ENCODE measurements around the gene TSC22D1. TPM values are rescaled to one million over a fixed set of nuclear protein-coding genes. Genes with fewer than 3 reads are reported as not detected.

The TSC22D1 gene
- total RNA-seq, 4 donors from 2014 or later = 119 to 325 (median 193) TPM

DNA sequence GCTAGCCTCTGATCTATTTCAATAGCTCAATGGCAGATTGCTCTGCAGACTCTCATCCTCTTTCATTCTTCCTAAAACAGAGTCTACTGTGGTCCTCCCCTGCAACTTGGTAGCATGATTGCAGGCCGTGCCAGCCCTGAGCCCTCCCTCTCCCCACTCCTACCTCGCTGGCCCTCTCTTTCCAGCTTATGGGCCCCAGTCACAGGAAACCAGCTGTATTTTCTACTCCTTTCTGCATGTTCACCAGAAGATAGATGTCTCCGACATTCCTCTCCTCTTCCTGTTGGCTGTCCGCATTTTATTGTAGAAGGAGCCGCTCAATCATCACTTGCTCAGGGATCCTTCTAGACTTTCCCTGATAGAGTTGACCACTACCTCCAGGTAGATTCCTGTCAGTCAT lies 152.3 kb downstream of the TSC22D1 start:
- Histone ChIP-seq H3K9me3 (no peaks in the 10 kb centered on the region), H3K4me3 (no peak overlapping the region), H3K4me1 (no peaks in the 10 kb centered on the region), H3K36me3 (no peaks in the 10 kb centered on the region), H3K27ac (no peak overlapping the region), H3K27me3 (no peaks in the 10 kb centered on the region)
- TF ChIP-seq, protein P1, sequence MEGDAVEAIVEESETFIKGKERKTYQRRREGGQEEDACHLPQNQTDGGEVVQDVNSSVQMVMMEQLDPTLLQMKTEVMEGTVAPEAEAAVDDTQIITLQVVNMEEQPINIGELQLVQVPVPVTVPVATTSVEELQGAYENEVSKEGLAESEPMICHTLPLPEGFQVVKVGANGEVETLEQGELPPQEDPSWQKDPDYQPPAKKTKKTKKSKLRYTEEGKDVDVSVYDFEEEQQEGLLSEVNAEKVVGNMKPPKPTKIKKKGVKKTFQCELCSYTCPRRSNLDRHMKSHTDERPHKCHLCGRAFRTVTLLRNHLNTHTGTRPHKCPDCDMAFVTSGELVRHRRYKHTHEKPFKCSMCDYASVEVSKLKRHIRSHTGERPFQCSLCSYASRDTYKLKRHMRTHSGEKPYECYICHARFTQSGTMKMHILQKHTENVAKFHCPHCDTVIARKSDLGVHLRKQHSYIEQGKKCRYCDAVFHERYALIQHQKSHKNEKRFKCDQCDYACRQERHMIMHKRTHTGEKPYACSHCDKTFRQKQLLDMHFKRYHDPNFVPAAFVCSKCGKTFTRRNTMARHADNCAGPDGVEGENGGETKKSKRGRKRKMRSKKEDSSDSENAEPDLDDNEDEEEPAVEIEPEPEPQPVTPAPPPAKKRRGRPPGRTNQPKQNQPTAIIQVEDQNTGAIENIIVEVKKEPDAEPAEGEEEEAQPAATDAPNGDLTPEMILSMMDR (IDR thresholded peaks at IDR 0.05 in 4 of 5, conservative IDR thresholded peaks at IDR 0.05 in 1 of 5) = no peak
- TF ChIP-seq POLR2A (IDR thresholded peaks at IDR 0.05) = no peak
- in situ Hi-C loops (cut with MboI; ENCODE audit: low sequenced_read_pairs in 4 of 4) (no loop called here), intact Hi-C loops (cut with DNase I; ENCODE audit: low total_unique reads) (no loop called here)
- no peak for ATAC-seq
- no peak for DNase-seq

DNA sequence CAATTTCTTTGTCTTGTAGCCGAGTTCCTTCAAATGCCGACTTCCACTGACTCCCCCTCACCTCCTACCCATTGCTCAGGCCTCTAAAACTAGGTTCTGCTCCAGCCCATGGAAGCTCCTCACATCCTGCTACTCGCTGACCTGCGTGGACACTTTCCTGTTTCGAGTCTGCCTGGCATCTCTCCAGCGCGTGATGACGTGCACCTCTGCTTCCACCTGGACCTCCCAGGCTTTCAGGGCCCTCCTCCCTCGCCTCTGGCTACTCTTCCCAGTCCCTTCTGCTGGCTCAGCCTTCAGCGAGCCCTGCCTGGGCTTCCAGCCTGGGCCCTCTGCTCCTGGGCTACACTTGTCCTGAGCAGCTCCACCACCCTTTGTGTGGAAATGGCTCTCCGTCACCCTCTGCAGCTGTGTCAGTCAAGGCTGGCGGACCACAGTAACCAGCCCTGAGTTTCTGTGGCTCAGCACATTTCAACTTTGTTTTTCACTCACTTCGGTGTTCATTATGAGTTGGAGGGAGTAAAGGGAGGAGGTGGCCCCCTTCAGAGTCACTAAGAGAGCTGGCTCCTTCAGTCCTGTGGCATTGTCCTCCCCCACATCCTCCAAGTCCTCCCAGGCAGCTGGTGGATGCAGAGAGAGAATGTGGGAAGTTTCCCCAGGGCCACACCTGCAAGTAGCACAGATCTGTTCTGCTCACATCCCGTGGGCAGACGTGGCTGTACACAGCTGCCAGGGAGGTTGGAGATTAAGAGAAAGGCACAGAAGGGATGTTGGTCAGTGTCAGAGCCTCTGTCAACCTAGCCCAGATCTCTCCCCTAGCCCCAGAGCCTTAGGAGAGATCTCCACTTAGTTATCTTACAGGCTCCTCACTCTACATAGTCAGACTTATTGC lies 153.1 kb downstream of the TSC22D1 start:
- no peaks in the 10 kb centered on the region for H3K27me3 ChIP-seq
- H3K36me3 ChIP-seq = no peaks in the 10 kb centered on the region
- no peak overlapping the region for H3K27ac ChIP-seq
- in situ Hi-C loops (cut with MboI; ENCODE audit: low sequenced_read_pairs in 4 of 4) (no loop called here), intact Hi-C loops (cut with DNase I; ENCODE audit: low total_unique reads) (no loop called here)
- no peaks in the 10 kb centered on the region for H3K4me1 ChIP-seq
- H3K9me3 ChIP-seq = no peaks in the 10 kb centered on the region
- H3K4me3 ChIP-seq = no peak overlapping the region
- no peak for TF ChIP-seq POLR2A (IDR thresholded peaks at IDR 0.05)
- TF ChIP-seq, protein P1 (IDR thresholded peaks at IDR 0.05 in 4 of 5, conservative IDR thresholded peaks at IDR 0.05 in 1 of 5) = no peak
- no peak for DNase-seq
- no peak for ATAC-seq

DNA sequence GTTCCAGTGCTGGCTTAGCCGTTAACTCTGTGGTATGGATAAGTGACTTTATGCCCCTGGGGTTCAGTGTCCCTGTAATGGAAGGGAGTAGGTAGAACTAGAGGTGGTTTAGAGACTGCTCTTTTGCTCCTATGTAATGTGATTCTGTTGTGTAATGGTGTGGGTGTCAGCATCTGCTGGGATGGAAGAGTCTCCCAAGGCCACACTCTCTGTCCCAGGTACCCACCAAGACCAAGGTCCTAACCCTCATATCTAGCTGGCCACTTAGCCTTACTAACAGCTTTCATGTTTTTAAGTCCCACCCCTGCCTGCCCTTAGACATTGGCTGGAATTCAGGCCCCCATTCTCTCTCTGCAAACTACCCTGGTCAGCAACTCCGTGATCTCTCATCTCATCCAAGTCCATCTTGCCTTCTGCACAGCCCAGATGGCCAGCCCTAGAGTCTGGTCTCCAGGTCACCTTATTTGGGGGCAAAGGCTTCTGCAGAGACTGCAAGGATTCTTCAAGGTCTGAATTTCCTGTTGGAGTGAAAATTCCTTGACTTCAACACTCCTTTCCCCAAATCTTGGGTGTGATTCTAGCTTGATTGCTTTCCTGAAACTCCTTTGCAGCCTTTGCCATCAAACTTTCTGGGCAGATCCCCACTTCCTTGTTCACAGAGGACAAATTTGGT lies 154.1 kb downstream of the TSC22D1 start:
- H3K4me1 ChIP-seq = no peaks in the 10 kb centered on the region
- no peak for TF ChIP-seq POLR2A (IDR thresholded peaks at IDR 0.05)
- TF ChIP-seq, protein P1 (IDR thresholded peaks at IDR 0.05 in 4 of 5, conservative IDR thresholded peaks at IDR 0.05 in 1 of 5) = no peak
- H3K9me3 ChIP-seq = no peaks in the 10 kb centered on the region
- in situ Hi-C loops (cut with MboI; ENCODE audit: low sequenced_read_pairs in 4 of 4) (no loop called here), intact Hi-C loops (cut with DNase I; ENCODE audit: low total_unique reads) (no loop called here)
- DNase-seq (no peak), ATAC-seq (no peak)
- H3K27me3 ChIP-seq = no peaks in the 10 kb centered on the region
- no peak overlapping the region for H3K27ac ChIP-seq
- H3K4me3 ChIP-seq = no peak overlapping the region
- no peaks in the 10 kb centered on the region for H3K36me3 ChIP-seq

DNA sequence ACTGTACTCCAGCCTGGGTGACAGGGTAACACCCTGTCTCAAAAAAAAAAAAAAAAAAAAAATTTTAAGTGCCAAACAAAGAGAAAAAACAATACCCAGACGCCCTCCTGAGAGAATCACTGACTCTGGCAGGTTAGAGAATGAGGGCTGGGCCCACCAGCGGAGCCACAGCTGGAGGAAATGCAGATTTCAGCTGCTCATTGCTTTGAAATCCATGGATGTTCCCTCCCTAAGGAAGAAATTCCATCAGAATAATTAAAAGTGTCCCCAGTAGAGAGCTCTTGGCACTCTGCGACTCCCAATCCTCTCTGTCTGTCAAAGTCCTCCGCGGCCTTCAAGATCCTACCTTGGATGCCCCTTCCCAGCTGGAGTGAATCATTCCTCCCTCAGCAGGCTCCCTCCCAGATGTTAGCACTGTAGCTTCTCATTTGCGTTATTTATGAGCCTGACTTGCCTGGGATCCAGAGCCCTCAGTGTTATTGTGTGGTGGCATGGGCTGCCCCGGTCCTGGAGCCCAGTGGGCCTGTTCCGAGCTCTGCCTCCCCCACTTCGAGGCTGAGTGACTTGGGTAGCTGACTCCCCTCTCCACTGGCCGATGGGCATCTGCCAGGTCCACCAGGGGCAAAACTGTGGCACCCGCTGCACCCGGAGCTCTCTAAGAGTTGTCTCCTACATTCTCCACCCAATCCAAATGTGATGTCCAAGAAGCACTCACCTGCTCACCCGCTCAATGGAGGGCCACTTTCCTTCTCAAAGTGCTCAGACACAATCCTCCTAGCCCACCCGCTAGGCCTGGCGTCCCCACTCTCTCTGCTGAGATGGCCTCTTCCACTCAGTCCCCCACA lies 155.5 kb downstream of the TSC22D1 start:
- intact Hi-C loops (cut with DNase I; ENCODE audit: low total_unique reads) (no loop called here), in situ Hi-C loops (cut with MboI; ENCODE audit: low sequenced_read_pairs in 4 of 4) (no loop called here)
- H3K4me3 ChIP-seq = no peak overlapping the region
- TF ChIP-seq, protein P1 (IDR thresholded peaks at IDR 0.05 in 4 of 5, conservative IDR thresholded peaks at IDR 0.05 in 1 of 5) = no peak
- TF ChIP-seq POLR2A (IDR thresholded peaks at IDR 0.05) = no peak
- no peaks in the 10 kb centered on the region for H3K4me1 ChIP-seq
- no peaks in the 10 kb centered on the region for H3K9me3 ChIP-seq
- H3K27ac ChIP-seq = no peak overlapping the region
- no peaks in the 10 kb centered on the region for H3K27me3 ChIP-seq
- DNase-seq = no peak
- H3K36me3 ChIP-seq = no peaks in the 10 kb centered on the region
- no peak for ATAC-seq

All from gastrocnemius medialis (tissue), 4 donors.